ENCODE data around the gene THSD4. TPM values are rescaled to one million over a fixed set of nuclear protein-coding genes. Genes with fewer than 3 reads are reported as not detected.

THSD4 gene
- total RNA-seq, 1 donor from 2014 or later: 1.4 TPM

GRCh38 chr15:71194286-71194685 lies 79.0 kb downstream of the THSD4 start:
- H3K9me3 Mint-ChIP-seq: peaks cover 2% of the 10 kb centered on the region
- no peak for TF ChIP-seq CTCF (conservative IDR thresholded peaks at IDR 0.05)
- H3K4me1 Mint-ChIP-seq: no peaks in the 10 kb centered on the region
- DNase-seq (ENCODE audit: low read depth, low spot score): no peak
- no peaks in the 10 kb centered on the region for H3K36me3 Mint-ChIP-seq (ENCODE audit: low read depth)
- no peak overlapping the region for H3K27ac Mint-ChIP-seq (ENCODE audit: unreplicated experiment)
- H3K27me3 Mint-ChIP-seq (ENCODE audit: low read depth): no peaks in the 10 kb centered on the region
- H3K4me3 Mint-ChIP-seq: no peak overlapping the region

DNA sequence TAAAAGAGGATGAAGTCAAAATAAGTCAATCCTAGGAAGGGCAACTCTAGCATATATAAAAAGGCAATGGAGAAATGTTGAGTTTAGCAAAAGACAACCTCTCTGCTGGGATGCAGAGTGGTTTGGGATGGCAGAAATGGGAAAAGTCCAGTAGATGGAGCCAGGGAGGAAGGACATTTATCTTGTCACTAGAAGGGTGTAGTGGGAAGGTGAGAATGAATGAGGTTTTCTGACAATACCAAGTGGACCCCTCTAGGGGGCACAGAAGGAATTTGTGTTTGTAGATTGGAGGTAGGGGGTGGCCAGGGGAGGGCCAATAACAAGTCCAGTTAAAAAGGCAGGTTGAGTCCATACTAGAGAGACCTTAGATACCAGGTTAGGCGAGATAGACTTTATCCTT lies 80.0 kb downstream of the THSD4 start:
- H3K9me3 Mint-ChIP-seq: peaks cover 2% of the 10 kb centered on the region
- TF ChIP-seq CTCF (conservative IDR thresholded peaks at IDR 0.05): no peak
- no peak for DNase-seq (ENCODE audit: low read depth, low spot score)

GRCh38 chr15:71197620-71198019 lies 82.3 kb downstream of the THSD4 start:
- no peak overlapping the region for H3K27ac Mint-ChIP-seq (ENCODE audit: unreplicated experiment)
- no peak overlapping the region for H3K4me3 Mint-ChIP-seq
- H3K27me3 Mint-ChIP-seq (ENCODE audit: low read depth): no peaks in the 10 kb centered on the region
- H3K36me3 Mint-ChIP-seq (ENCODE audit: low read depth): no peaks in the 10 kb centered on the region
- no peak for TF ChIP-seq CTCF (conservative IDR thresholded peaks at IDR 0.05)
- H3K4me1 Mint-ChIP-seq: no peaks in the 10 kb centered on the region
- DNase-seq (ENCODE audit: low read depth, low spot score): no peak
- peaks cover 2% of the 10 kb centered on the region for H3K9me3 Mint-ChIP-seq

More for the DNA sequence above, 80.0 kb downstream of the THSD4 start:
- Mint-ChIP-seq H3K4me3 (no peak overlapping the region), H3K36me3 (ENCODE audit: low read depth) (no peaks in the 10 kb centered on the region), H3K27me3 (ENCODE audit: low read depth) (no peaks in the 10 kb centered on the region), H3K27ac (ENCODE audit: unreplicated experiment) (no peak overlapping the region), H3K4me1 (no peaks in the 10 kb centered on the region)

DNA sequence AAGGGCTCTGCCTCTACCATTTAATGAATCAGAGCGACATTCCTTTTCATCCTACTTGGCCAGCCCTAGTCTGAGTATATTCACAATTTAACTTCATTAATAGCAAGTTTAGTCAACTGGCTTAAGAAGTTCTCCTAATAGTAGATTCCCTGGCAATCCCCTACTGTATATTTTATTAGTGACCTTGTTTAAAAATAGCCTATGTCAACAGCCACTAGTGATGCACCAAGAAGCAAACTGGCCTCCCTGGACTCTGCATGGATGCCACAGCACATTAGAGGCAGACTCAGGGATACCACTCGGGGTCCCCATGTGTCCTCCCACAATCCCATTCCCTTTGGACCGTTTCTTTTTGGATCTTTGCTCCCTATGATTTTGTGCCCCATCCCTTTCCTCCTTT lies 83.6 kb downstream of the THSD4 start:
- H3K4me1 Mint-ChIP-seq: no peaks in the 10 kb centered on the region
- no peak for TF ChIP-seq CTCF (conservative IDR thresholded peaks at IDR 0.05)

DNA sequence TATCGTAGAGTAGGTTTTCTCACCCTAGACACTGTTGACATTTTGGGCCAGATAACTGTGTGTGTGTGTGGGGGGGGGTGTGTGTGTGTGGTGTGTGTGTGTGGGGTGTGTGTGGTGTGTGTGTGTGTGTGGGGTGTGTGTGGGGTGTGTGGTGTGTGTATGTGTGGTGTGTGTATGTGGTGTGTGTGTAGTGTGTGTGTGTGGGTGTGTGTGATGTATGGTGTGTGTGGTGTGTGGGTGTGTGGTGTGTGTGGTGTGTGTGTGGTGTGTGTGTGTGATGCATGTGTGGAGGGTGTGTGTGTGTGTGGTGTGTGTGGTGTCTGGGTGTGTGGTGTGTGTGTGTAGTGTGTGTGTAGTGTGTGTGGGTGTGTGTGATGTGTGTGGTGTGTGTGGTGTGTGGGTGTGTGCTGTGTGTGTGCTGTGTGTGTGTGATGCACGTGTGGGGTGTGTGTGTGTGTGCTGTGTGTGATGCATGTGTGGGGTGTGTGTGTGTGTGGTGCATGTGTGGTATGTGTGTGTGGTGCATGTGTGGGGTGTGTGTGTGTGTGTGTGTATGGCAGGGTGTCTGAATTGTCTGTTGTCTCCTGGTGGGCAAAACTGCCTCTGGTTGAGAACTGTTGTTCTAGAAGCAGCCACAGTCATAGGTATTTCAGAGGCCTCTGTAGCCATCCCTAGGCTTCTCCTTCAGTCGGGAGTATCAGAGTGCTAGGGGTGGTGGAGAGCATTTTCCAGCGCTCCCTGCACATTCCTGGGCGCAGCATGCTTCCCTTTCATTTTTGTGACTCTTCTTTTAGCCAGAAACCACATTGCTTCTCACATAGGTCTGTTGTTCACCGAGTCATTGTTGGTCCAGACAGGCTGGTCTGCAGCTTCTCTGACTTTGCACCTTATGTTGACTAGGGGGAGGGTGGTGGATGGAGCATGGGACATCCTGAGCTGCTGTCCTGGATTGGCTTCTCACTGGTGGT lies 84.4 kb downstream of the THSD4 start:
- H3K27me3 Mint-ChIP-seq (ENCODE audit: low read depth): no peaks in the 10 kb centered on the region
- no peak for DNase-seq (ENCODE audit: low read depth, low spot score)
- no peak overlapping the region for H3K27ac Mint-ChIP-seq (ENCODE audit: unreplicated experiment)
- H3K9me3 Mint-ChIP-seq: no peaks in the 10 kb centered on the region
- no peaks in the 10 kb centered on the region for H3K36me3 Mint-ChIP-seq (ENCODE audit: low read depth)
- TF ChIP-seq CTCF (conservative IDR thresholded peaks at IDR 0.05): no peak
- H3K4me1 Mint-ChIP-seq: no peaks in the 10 kb centered on the region
- no peak overlapping the region for H3K4me3 Mint-ChIP-seq

More for the DNA sequence above, 83.6 kb downstream of the THSD4 start:
- Mint-ChIP-seq H3K27me3 (ENCODE audit: low read depth) (no peaks in the 10 kb centered on the region), H3K36me3 (ENCODE audit: low read depth) (no peaks in the 10 kb centered on the region), H3K4me3 (no peak overlapping the region), H3K27ac (ENCODE audit: unreplicated experiment) (no peak overlapping the region), H3K9me3 (peaks cover 2% of the 10 kb centered on the region)
- no peak for DNase-seq (ENCODE audit: low read depth, low spot score)
